ENCODE measurements around the gene RAB29.

The RAB29 gene

DNA sequence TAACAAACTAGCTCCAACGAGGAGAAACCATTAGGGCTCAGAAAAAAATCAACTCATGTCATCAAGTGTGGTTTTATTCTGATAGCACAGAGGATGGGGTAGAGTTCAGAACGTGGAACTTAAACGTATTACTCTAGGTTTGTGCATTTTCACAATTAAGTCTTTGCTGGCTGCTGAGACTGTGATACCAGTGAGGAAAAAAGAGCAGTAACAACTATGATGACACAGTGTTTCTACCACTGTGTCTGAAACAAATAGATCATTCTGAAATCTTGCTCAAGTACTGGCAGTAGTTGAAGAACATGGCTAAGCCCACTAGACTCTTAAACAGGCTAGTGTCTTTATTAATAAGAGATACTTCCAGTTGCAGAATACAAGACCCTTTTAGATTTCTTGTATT, 56.3 kb downstream of the RAB29 start:
- DNase-seq: no peak

Data from DMS153 (cell line).